Left ventricle myocardium inferior (tissue), 1 donor: Measurements from ENCODE around the gene CHL1. TPM values are rescaled to one million over a fixed set of nuclear protein-coding genes. Genes with fewer than 3 reads are reported as not detected.
A peak's percentile ranks its signal among the peaks of the same experiment; 100 is the strongest.

Experiments
- DNase-seq: peaks from one replicate; pipeline ENCODE4 v3.0.0-alpha.2; 2020
- H3K27ac ChIP-seq: fragments of 200-600 bp; replicated peaks from 2 replicates; pipeline ENCODE4 v1.8.0; 2021
- H3K27me3 ChIP-seq: fragments of 200-600 bp; 2 replicates; pipeline ENCODE4 v1.8.0; 2021; ENCODE audit warnings: low read depth
- H3K36me3 ChIP-seq: fragments of 200-600 bp; 2 replicates; pipeline ENCODE4 v1.8.0; 2021
- H3K4me1 ChIP-seq: fragments of 200-600 bp; 2 replicates; pipeline ENCODE4 v1.8.0; 2021
- H3K4me3 ChIP-seq: fragments of 200-600 bp; 2 replicates; pipeline ENCODE4 v1.8.0; 2021; ENCODE audit warnings: mild to moderate bottlenecking, moderate library complexity
- H3K9me3 ChIP-seq: fragments of 200-600 bp; replicated peaks from 2 replicates; pipeline ENCODE4 v1.8.0; 2021
- intact Hi-C: fragments of 100-400 bp; cut with micrococcal nuclease; formaldehyde crosslinking; loops from one replicate; pipeline ENCODE4 v1.11.0; 2022
- total RNA-seq: library from RNA; stranded (reverse); fragmentation: NEBNext Ultra II Directional; extraction: Animal tissue kit (Norgen Biotek cat#: 25700); gene quantifications from one replicate; pipeline ENCODE4 v1.2.1, GENCODE V29; 2021
- TF ChIP-seq, protein P1 (sequence below): fragments of 200-600 bp; IDR thresholded peaks from 2 replicates; pipeline ENCODE4 v1.8.0; 2021; ENCODE audit warnings: antibody characterized with exemption, mild to moderate bottlenecking, borderline replicate concordance
- donor health status: DM: no; HTN: yes; CAD: no; lungs with severe emphysema.

CHL1 gene
- total RNA-seq, 1 donor from 2014 or later = 8.8 TPM

DNA sequence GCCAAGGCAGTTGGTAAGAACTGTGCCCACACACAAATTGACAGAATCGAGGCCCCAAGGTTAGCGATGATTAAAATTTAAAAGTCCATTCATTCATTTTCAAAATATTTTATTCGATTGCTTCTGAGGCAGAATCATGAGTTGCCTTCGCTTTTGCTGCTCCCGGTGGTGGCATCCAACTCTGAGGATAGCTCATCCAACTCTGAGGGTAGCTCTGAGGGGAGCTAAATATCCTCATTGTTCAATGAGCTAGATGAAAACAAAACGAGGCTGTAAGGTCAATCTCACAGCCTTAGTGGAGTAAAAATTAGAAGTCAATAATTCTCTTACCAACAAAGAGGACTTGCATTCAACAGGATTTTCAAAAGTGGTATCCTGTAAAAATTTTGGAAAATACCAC lies 897 bp upstream of the CHL1 start:
- no peak overlapping the region for H3K4me3 ChIP-seq
- H3K9me3 ChIP-seq = no peaks in the 10 kb centered on the region
- no peak overlapping the region for H3K27ac ChIP-seq
- H3K4me1 ChIP-seq = peaks cover 22% of the 10 kb centered on the region
- intact Hi-C loops = no loop called here
- DNase-seq = no peak
- H3K27me3 ChIP-seq = peaks cover 51% of the 10 kb centered on the region
- TF ChIP-seq, protein P1, sequence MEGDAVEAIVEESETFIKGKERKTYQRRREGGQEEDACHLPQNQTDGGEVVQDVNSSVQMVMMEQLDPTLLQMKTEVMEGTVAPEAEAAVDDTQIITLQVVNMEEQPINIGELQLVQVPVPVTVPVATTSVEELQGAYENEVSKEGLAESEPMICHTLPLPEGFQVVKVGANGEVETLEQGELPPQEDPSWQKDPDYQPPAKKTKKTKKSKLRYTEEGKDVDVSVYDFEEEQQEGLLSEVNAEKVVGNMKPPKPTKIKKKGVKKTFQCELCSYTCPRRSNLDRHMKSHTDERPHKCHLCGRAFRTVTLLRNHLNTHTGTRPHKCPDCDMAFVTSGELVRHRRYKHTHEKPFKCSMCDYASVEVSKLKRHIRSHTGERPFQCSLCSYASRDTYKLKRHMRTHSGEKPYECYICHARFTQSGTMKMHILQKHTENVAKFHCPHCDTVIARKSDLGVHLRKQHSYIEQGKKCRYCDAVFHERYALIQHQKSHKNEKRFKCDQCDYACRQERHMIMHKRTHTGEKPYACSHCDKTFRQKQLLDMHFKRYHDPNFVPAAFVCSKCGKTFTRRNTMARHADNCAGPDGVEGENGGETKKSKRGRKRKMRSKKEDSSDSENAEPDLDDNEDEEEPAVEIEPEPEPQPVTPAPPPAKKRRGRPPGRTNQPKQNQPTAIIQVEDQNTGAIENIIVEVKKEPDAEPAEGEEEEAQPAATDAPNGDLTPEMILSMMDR = no peak
- H3K36me3 ChIP-seq = no peaks in the 10 kb centered on the region

DNA sequence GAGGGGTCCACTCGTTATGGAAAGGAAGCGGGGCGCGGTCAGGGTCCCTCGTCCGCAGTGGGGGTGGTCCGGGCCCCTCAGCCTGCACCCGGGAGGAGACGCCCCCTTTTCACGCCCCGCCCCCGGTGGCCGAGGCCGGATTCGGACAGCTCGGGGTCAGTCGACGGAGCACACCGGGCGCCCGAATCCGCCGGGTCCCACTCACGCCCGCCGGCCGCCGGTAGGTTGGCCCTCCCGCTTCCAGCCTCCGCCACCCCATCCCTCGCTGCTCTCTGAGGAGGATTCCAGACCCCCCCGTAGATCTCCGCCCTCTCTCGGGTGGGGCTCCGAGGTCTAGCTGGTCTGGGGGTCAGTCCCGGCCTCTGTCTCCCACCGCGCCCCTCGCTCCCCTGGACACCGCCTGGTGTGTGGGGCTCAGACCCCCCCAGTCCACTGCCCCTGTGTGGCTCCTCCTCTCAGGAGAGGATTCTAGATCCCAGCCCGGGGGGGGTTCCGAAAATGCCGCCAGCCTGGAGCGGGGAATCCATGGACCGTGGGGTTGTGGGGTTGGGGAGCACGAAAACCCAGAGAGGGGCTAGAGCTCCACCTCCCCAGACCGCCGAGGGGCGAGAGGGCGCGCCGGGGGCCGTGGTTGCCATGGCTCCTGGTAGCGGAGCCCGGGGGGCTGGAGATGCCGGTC lies 725 bp downstream of the CHL1 start:
- DNase-seq = peak; percentile 13
- H3K36me3 ChIP-seq = no peaks in the 10 kb centered on the region
- intact Hi-C loops = no loop called here
- peak overlapping the region; percentile 59 for H3K27ac ChIP-seq
- TF ChIP-seq, protein P1 = no peak
- no peaks in the 10 kb centered on the region for H3K9me3 ChIP-seq
- H3K4me1 ChIP-seq = peaks cover 22% of the 10 kb centered on the region
- peak overlapping the region; percentile 74 for H3K4me3 ChIP-seq
- H3K27me3 ChIP-seq = peaks cover 51% of the 10 kb centered on the region

DNA sequence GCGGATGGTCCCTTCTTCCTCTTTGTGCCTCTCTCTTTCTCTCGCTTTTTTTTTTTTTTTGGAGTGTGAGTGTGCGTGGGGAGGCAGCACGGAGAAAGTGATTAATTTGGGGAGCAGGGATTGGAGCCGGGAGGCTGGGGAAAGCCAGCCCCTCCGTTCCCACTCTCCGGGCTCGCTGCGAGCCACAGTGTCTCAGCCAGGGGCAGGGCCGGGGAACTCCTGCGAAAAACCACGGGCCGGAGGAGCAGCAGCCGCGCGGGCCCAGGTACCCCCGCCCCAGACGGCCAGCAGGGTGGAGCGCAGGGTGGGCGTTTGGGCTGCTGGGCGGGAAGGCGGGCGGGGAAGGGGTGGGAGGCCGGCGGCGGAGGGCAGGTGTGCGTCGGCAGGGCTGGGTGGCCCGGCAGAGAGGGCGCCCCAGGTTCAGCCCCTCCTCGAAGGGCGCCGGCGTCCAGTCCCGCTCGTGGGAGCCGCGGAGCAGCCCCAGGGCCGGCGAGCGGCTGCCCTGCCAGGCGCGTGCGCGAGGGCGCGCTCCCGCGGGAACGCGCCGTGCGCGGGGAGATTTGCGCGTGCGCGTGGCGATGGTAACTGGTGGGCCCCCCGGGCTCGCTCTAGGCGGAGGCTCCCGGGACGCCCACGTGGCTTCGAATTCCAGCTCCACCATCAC lies 1.4 kb downstream of the CHL1 start:
- peaks cover 22% of the 10 kb centered on the region for H3K4me1 ChIP-seq
- H3K27me3 ChIP-seq = peaks cover 51% of the 10 kb centered on the region
- TF ChIP-seq, protein P1 = no peak
- intact Hi-C loops = no loop called here
- H3K9me3 ChIP-seq = no peaks in the 10 kb centered on the region
- peak overlapping the region; percentile 59 for H3K27ac ChIP-seq
- DNase-seq = peak; percentile 13
- H3K4me3 ChIP-seq = peak overlapping the region; percentile 74
- no peaks in the 10 kb centered on the region for H3K36me3 ChIP-seq

DNA sequence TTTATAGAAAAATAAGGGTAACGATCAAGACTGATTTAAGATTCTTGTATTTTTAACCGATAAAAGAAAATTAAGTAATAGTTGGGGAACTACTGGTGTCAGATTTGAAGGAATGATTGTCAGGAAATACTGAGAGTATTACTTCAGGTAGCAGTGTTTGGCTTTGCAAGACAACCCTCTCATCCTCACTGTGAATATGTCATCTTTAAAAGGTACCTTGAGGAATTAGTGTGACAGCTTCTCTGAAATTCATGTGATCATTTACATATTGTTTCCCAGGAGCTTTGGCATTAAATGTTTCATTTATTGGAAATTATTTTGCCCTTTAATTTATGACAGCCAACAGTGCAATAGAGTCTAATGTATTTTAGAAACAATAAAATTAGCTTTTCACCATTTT lies 3.3 kb downstream of the CHL1 start:
- Histone ChIP-seq H3K4me3 (no peak overlapping the region), H3K27me3 (peaks cover 46% of the 10 kb centered on the region), H3K4me1 (peaks cover 22% of the 10 kb centered on the region), H3K27ac (no peak overlapping the region), H3K9me3 (no peaks in the 10 kb centered on the region), H3K36me3 (no peaks in the 10 kb centered on the region)
- DNase-seq = no peak
- intact Hi-C loops = no loop called here
- TF ChIP-seq, protein P1 = no peak

DNA sequence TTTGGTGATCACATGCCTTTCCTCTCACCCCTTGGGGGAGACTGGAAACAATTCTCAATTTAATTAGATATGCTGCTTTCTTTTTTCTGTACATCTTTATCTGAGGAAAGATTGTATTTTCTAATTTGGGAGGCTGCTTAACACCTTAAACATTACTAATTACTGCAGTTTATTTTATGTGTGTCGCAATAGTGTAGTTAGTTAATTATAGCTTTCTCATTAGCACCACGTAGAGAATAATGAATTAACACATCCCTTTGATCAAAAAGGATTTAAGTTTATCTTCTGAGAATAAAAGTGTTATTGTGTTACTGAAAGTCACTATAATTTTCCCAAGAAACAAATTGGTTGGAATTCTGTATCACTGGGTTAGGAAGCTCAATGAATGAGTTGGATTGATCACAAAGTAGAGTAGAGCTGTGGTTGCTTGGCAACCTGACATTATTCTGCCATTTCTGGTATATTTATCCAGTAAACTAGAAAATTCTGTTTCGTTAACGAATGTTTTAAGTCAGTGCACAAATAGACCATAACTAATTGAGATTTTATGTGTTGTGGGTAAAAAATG lies 4.3 kb downstream of the CHL1 start:
- TF ChIP-seq, protein P1 = no peak
- Histone ChIP-seq H3K27ac (no peak overlapping the region), H3K27me3 (peaks cover 36% of the 10 kb centered on the region), H3K9me3 (no peaks in the 10 kb centered on the region), H3K4me1 (peaks cover 22% of the 10 kb centered on the region), H3K4me3 (no peak overlapping the region), H3K36me3 (no peaks in the 10 kb centered on the region)
- no peak for DNase-seq
- intact Hi-C loops = no loop called here
